ELR (cell line): ENCODE results near the gene VCX.
"Not testable (repeated sequence)": the region's sequence is repeated elsewhere in the genome, so short reads cannot be mapped to it uniquely, and the experiment has no call there.

ENCODE experiments used
- DNase-seq: peaks from one replicate; pipeline ENCODE4 v3.0.0-alpha.2; 2015; ENCODE audit warnings: low read depth

The VCX gene

DNA sequence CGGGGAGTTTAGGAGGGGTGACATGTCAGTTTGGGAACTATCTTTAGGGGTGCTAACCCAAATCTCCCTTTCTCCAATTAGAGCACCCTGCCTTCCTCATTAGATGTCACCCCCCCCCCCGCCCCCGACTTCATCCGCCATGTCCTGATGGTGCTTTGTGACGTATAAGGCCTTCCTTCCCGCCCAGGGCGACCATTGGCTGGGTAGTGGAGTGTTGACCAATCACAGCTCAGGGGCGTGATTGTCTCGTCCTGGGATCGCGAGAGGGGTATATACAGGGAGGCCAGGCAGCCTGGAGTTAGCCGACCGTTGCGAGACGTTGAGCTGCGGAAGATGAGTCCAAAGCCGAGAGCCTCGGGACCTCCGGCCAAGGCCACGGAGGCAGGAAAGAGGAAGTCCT is at the start of gene VCX:
Gene VCX, plus strand, starts transcription at position 301 of the 400 bp plus-strand sequence. Its CDS starts 33 bp downstream, at position 334.
- DNase-seq, result not testable (repeated sequence)

DNA sequence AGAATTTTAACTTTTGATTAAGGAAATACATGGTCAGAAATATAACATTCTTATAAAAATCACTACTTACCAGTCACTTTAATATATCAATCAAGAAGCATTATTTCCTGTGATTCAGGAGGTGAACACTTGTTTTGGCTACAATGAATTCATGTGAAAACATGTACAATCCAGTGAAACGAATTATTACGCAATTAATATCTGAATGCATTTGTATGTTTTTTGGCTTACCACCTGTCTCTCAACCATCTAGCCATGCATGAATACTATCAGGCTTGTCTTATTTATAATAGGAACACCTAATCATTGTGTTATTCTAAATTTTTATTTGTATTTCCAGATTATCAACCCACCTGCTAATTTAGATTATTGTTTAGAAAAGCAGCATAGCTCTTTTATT is 44.6 kb upstream of the VCX start:
- no peak for DNase-seq

GRCh38 chrX:7801711-7802110 is 41.3 kb upstream of the VCX start:
- no peak for DNase-seq

GRCh38 chrX:7815166-7815805 is 27.7 kb upstream of the VCX start:
- DNase-seq, result no peak

GRCh38 chrX:7828594-7828993 is 14.4 kb upstream of the VCX start:
- peak; percentile 0 for DNase-seq

DNA sequence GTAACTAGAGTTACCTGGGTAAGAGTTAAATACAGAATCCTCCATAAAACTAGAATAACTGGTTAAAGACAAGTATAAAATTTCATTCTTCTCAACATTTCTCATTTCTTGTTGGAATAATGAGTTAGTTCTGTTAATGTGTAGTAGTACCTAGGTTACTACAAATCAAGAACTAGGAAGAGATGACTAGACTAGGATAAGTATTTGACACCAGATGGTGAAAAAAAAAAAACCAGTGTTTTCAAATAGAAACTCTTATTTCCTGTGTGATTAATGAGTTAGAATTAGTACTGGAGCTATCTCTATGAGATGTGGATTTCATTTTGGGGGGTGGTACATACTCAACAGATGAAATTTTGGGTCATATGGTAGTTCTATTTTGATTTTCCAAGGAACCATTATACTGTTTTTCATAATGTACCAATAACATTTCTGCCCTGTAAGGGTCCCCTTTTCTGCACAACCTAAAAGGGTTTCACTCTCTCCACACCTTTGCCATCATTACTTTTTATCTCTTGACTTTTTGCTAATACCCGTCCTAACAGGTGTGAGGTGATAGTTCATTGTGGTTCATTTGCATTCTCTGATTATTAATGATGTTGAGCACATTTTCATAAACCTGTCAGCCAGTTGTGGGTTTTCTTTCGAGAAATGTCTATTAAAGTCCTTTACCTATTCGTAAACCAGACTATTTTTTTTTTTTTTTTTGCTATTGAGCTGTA is 1.7 kb upstream of the VCX start:
- DNase-seq, result no peak

GRCh38 chrX:7852166-7852565 is 9.2 kb downstream of the VCX start:
- no peak for DNase-seq

DNA sequence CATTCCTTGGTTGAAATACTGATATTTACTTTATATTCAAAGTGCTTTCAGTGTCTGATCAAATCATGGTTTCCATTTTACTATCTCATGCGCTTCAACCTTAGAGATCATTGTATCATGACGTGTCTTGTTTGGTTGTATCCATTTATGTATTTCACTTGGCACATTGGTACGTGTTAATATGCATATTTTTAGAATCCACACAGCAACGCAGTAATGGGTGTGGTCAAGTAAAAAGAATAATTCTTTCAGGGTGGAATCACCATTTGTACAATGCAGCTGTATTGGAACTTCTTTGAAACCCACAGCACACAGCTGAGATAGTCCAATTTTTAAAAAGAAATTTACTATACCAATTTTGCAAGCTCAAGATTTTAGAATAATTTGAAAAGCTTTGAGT is 29.1 kb downstream of the VCX start:
- DNase-seq, result no peak

GRCh38 chrX:7876957-7877356 is 34.0 kb downstream of the VCX start:
- DNase-seq, result no peak

DNA sequence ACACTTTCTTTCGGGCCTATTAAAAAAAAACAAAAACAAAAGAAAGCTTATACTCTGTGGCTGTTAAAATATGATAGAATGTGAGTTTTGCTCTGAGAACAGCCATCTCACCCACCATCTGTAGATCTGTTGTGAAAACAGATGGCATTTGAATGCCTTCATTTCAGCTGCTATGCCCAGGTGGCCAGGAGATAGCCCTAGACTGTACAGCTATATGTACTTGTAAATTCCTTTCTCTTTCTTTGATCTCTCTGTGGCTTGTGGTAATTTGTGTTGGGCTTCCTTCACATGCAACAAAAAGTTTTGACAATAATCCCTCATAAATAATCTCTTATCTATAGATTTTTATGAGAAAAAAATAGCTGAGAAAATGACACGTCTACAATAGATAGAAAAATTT is 46.2 kb downstream of the VCX start:
- no peak for DNase-seq

DNA sequence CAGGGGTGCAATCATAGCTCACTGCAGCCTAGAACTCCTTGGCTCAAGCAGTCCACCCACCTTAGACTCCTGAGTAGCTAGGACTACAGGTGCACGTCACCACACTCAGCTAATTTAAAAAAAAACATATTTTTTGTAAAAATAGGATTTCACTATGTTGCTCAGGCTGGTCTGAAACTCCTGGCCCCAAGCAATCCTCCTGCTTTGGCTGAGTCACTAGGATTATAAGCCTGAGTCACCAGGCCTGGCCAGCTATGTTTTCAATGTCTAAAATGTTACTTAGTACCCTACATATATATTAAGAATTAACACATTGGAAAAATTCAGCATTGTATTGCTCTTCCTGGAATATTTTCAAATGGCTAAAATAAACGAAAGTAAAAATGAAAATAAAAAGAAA is 46.7 kb downstream of the VCX start:
- DNase-seq, result peak; percentile 63

DNA sequence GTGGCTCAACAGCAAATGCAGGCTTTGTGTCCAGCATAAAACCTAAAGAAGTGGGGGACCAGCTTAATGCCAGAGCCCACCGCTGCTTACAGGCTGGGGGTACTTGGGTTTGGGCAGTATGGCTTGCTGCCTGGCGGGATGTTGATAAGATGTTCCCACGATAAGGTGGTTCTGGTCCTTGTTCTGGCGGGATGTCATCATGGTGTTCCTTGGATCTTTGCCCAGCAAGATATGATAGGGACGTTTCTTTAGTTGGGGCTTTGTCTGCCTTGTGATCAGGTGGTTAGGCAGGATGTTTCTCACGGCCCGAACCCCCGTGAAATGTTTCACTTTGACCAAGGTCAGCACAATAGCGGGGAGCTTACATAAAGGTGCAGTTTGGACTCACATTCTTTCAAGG is 49.0 kb downstream of the VCX start:
- DNase-seq, result no peak
